K562 (cell line): ENCODE results near the gene OR6S1. TPM values are rescaled to one million over a fixed set of nuclear protein-coding genes. Genes with fewer than 3 reads are reported as not detected.

Source experiments
- BDP1 ChIP-seq: IDR thresholded peaks from 3 replicates; pipeline ENCODE4 v1.6.1; 2011; ENCODE audit not compliant: insufficient read length, insufficient read depth
- CEBPG ChIP-seq, 3 experiments: fragments of 200-800 bp in 1 of 3; sonication (Bioruptor generic) in 1 of 3; sonication (generic) in 1 of 3; formaldehyde crosslinking in 1 of 3; IDR thresholded peaks in 2 of 3; conservative IDR thresholded peaks in 1 of 3; 2 replicates each; pipeline versions ENCODE4 v1.6.1 to v1.8.0; 2016 to 2022; ENCODE audit warnings: missing compliant biosample characterization in 2 of 3, missing genetic modification characterization in 2 of 3, mild to moderate bottlenecking in 1 of 3, missing genetic modification reagents in 1 of 3
- CSDE1 ChIP-seq, 2 experiments: fragments of 450-650 bp; IDR thresholded peaks; 2 replicates each; pipeline ENCODE4 v1.6.1; 2016; ENCODE audit warnings: mild to moderate bottlenecking in 1 of 2
- CTBP1 ChIP-seq: fragments of 450-650 bp; IDR thresholded peaks from 2 replicates; pipeline ENCODE4 v1.6.1; 2016; ENCODE audit warnings: borderline replicate concordance
- FOXJ3 ChIP-seq: sonication (generic); formaldehyde crosslinking; IDR thresholded peaks from 2 replicates; pipeline ENCODE4 v1.4.0; 2020; ENCODE audit warnings: mild to moderate bottlenecking, missing genetic modification reagents
- GTF2A2 ChIP-seq: IDR thresholded peaks from 2 replicates; pipeline ENCODE4 v1.6.1; 2016; ENCODE audit warnings: mild to moderate bottlenecking, missing genetic modification characterization, missing compliant biosample characterization
- KDM1A ChIP-seq, 2 experiments: fragments of 450-650 bp; IDR thresholded peaks; 2 replicates each; pipeline ENCODE4 v1.6.1; 2016; ENCODE audit warnings: mild to moderate bottlenecking in 2 of 2
- KLF16 ChIP-seq: IDR thresholded peaks from 2 replicates; pipeline ENCODE4 v1.6.1; 2016; ENCODE audit warnings: antibody characterized with exemption
- MAFG ChIP-seq: fragments of 450-650 bp; conservative IDR thresholded peaks from 2 replicates; pipeline ENCODE4 v1.6.1; 2016; ENCODE audit warnings: missing genetic modification characterization, missing compliant biosample characterization
- MAX ChIP-seq: sonication (generic); formaldehyde crosslinking; IDR thresholded peaks from 2 replicates; pipeline ENCODE4 v1.9.0; 2022; ENCODE audit warnings: mild to moderate bottlenecking, missing genetic modification reagents
- MAZ ChIP-seq, 2 experiments: fragments of 450-650 bp in 1 of 2; sonication (generic) in 1 of 2; formaldehyde crosslinking; IDR thresholded peaks in 1 of 2; conservative IDR thresholded peaks in 1 of 2; 2 replicates each; pipeline versions ENCODE4 v1.4.0 to v1.5.0; 2020; ENCODE audit warnings: mild to moderate bottlenecking in 1 of 2, missing genetic modification reagents in 1 of 2
- MBD2 ChIP-seq: sonication (generic); IDR thresholded peaks from 2 replicates; pipeline ENCODE4 v1.6.1; 2016; ENCODE audit warnings: low read depth, borderline replicate concordance
- MCM3 ChIP-seq: fragments of 450-650 bp; IDR thresholded peaks from 2 replicates; pipeline ENCODE4 v1.6.1; 2016
- MEIS2 ChIP-seq: fragments of 450-650 bp; IDR thresholded peaks from 2 replicates; pipeline ENCODE4 v1.6.1; 2014; ENCODE audit warnings: mild to moderate bottlenecking; ENCODE audit not compliant: partially characterized antibody
- NFIX ChIP-seq: fragments of 250-450 bp; sonication (Bioruptor Pico); IDR thresholded peaks from 2 replicates; pipeline ENCODE4 v1.4.0; 2020; ENCODE audit warnings: low read depth, mild to moderate bottlenecking, moderate library complexity
- PATZ1 ChIP-seq: fragments of 250-450 bp; sonication (Bioruptor Pico); IDR thresholded peaks from 2 replicates; pipeline ENCODE4 v1.5.0; 2020; ENCODE audit warnings: mild to moderate bottlenecking, borderline replicate concordance
- RBM34 ChIP-seq: fragments of 200-400 bp; formaldehyde crosslinking; IDR thresholded peaks from 2 replicates; pipeline ENCODE4 v1.6.1; 2018; ENCODE audit warnings: low read length, borderline replicate concordance; ENCODE audit not compliant: insufficient read depth
- SAFB2 ChIP-seq: fragments of 200-400 bp; formaldehyde crosslinking; IDR thresholded peaks from 2 replicates; pipeline ENCODE4 v1.6.1; 2018; ENCODE audit warnings: borderline replicate concordance, low read length, low read depth, moderate library complexity; ENCODE audit not compliant: severe bottlenecking
- TEAD2 ChIP-seq: fragments of 450-650 bp; IDR thresholded peaks from 2 replicates; pipeline ENCODE4 v1.6.1; 2016; ENCODE audit warnings: missing genetic modification characterization, control low read depth, missing compliant biosample characterization
- ZKSCAN1 ChIP-seq: fragments of 150-350 bp; IDR thresholded peaks from 2 replicates; pipeline ENCODE4 v1.6.1; 2016; ENCODE audit warnings: low read depth, low read length
- ZNF133 ChIP-seq: fragments of 250-450 bp; sonication (Bioruptor Pico); IDR thresholded peaks from 2 replicates; pipeline ENCODE4 v1.4.0; 2020; ENCODE audit warnings: mild to moderate bottlenecking
- ZNF146 ChIP-seq: IDR thresholded peaks from one replicate; pipeline ENCODE4 v1.6.1; 2018; ENCODE audit warnings: missing compliant biosample characterization; ENCODE audit not compliant: unreplicated experiment
- ZNF253 ChIP-seq: fragments of 250-450 bp; sonication (Bioruptor Pico); conservative IDR thresholded peaks from 2 replicates; pipeline ENCODE4 v1.6.1; 2021; ENCODE audit warnings: mild to moderate bottlenecking
- ZNF277 ChIP-seq: fragments of 250-450 bp; sonication (Bioruptor Pico); IDR thresholded peaks from 2 replicates; pipeline ENCODE4 v1.8.0; 2022; ENCODE audit warnings: inconsistent platforms, mild to moderate bottlenecking, moderate library complexity, borderline replicate concordance
- ZNF695 ChIP-seq: fragments of 450-650 bp; formaldehyde crosslinking; IDR thresholded peaks from 2 replicates; pipeline ENCODE4 v1.4.0; 2020; ENCODE audit warnings: mild to moderate bottlenecking, moderate library complexity
- polyA plus RNA-seq, 8 experiments: library from polyadenylated mRNA; depleted of rRNA in 4 of 8; stranded (reverse) in 5 of 8; unstranded in 3 of 8; fragments of >200 nt; fragmentation: Nextera tagmentation in 2 of 8; fragmentation: Illumina TruSeq in 1 of 8; extraction: Ambion mirVana in 2 of 8; extraction: Trizol in 1 of 8; gene quantifications; 2 replicates each; pipeline versions ENCODE4 v1.2.1 to v1.2.3, GENCODE V29; 2011 to 2014; ENCODE audit warnings: inconsistent platforms in 1 of 8, missing spikeins in 1 of 8
- total RNA-seq, 7 experiments: library from RNA; depleted of rRNA in 6 of 7; stranded (reverse); fragments of >200 nt in 6 of 7; fragmentation: Illumina TruSeq in 2 of 7; extraction: Trizol in 2 of 7; gene quantifications; 2 replicates each; pipeline versions ENCODE4 v1.2.1 to v1.2.3, GENCODE V29; 2011 to 2021; ENCODE audit warnings: low replicate concordance in 1 of 7

The OR6S1 gene
- total and polyA plus RNA-seq, 9 of the 15 experiments (the other 6 are each of a cell fraction or from before 2014, with no cell fraction given), result not detected

GRCh38 chr14:20632831-20633691 is 8.4 kb downstream of the OR6S1 start (continued):
- peak; percentile 91 to 92 for TF ChIP-seq KDM1A (IDR thresholded peaks at IDR 0.05)
- no peak for TF ChIP-seq MAX (CRISPR knock-in tag)
- TF ChIP-seq ZNF133 (CRISPR knock-in tag), result no peak
- no peak for TF ChIP-seq GTF2A2 (tag)
- peak in 1 of 2 experiments; percentile 73; a peak in 2 of 4 replicates for TF ChIP-seq CSDE1 (IDR thresholded peaks at IDR 0.05)
- TF ChIP-seq MAZ (CRISPR knock-in tag; conservative IDR thresholded peaks at IDR 0.05 in 1 of 2, IDR thresholded peaks at IDR 0.05 in 1 of 2), result no peak; a peak in 1 of 4 replicates
- peak; percentile 19; the same call in 1 of the 2 replicates for TF ChIP-seq CEBPG (CRISPR knock-in tag; IDR thresholded peaks at IDR 0.05)
- TF ChIP-seq CEBPG (tag; conservative IDR thresholded peaks at IDR 0.05 in 1 of 2, IDR thresholded peaks at IDR 0.05 in 1 of 2), result peak; percentile 6 to 48; a peak in 1 of 4 replicates
- no peak for TF ChIP-seq RBM34
- no peak for TF ChIP-seq SAFB2
- no peak for TF ChIP-seq ZNF277 (CRISPR knock-in tag)
- TF ChIP-seq ZNF253 (CRISPR knock-in tag), result no peak
- TF ChIP-seq PATZ1 (CRISPR knock-in tag), result no peak
- no peak for TF ChIP-seq MBD2
- TF ChIP-seq MEIS2, result peak; percentile 24
- peak; percentile 42 for TF ChIP-seq BDP1
- peak; percentile 59; the same call in 1 of the 2 replicates for TF ChIP-seq CTBP1
- TF ChIP-seq KLF16, result no peak
- no peak for TF ChIP-seq MAFG (tag)
- no peak for TF ChIP-seq MCM3
- TF ChIP-seq TEAD2 (tag), result no peak
- no peak for TF ChIP-seq NFIX (CRISPR knock-in tag)
- no peak for TF ChIP-seq ZNF695 (CRISPR knock-in tag)
- TF ChIP-seq ZNF146 (CRISPR knock-in tag), result no peak
- no peak for TF ChIP-seq FOXJ3 (CRISPR knock-in tag)
- no peak for TF ChIP-seq ZKSCAN1
